Activated naive CD8-positive, alpha-beta T cell treated with anti-CD3 and anti-CD28 coated beads, Interleukin-2, amount 50 U/mL, for 24 hours (primary cell): ENCODE measurements around the gene DKK2.

Experiments used
- ATAC-seq: fragments of 150-1000 bp; cut with Tn5 transposase; one replicate; pipeline ENCODE4 v1.10.0; 2021
- DNase-seq: peaks from one replicate; pipeline ENCODE4 v3.0.0; 2021
- H3K27ac Mint-ChIP-seq: one replicate; pipeline ENCODE4 v1.8.0; 2021; ENCODE audit warnings: mild to moderate bottlenecking, mixed read lengths
- H3K27me3 Mint-ChIP-seq: one replicate; pipeline ENCODE4 v1.8.0; 2021; ENCODE audit warnings: mixed read lengths
- H3K36me3 Mint-ChIP-seq: one replicate; pipeline ENCODE4 v1.8.0; 2021; ENCODE audit warnings: low read depth, mixed read lengths
- H3K4me1 Mint-ChIP-seq: one replicate; pipeline ENCODE4 v1.8.0; 2021; ENCODE audit warnings: mixed read lengths
- H3K4me3 Mint-ChIP-seq: one replicate; pipeline ENCODE4 v1.8.0; 2021; ENCODE audit warnings: mild to moderate bottlenecking, moderate library complexity, mixed read lengths
- H3K9me3 Mint-ChIP-seq: one replicate; pipeline ENCODE4 v1.8.0; 2021; ENCODE audit warnings: mixed read lengths

Gene DKK2, protein sequence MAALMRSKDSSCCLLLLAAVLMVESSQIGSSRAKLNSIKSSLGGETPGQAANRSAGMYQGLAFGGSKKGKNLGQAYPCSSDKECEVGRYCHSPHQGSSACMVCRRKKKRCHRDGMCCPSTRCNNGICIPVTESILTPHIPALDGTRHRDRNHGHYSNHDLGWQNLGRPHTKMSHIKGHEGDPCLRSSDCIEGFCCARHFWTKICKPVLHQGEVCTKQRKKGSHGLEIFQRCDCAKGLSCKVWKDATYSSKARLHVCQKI

GRCh38 chr4:107035819-107036583 lies at the start of gene DKK2:
DKK2 (minus strand) TSS chr4:107036313; CDS start chr4:107035591, 722 bp downstream.
- H3K4me1 Mint-ChIP-seq = peaks cover 25% of the 10 kb centered on the region
- ATAC-seq = peak; percentile 23

GRCh38 chr4:107077192-107077591 lies 41.1 kb upstream of the DKK2 start:
- H3K4me3 Mint-ChIP-seq = no peak overlapping the region
- no peak overlapping the region for H3K27ac Mint-ChIP-seq
- H3K4me1 Mint-ChIP-seq = no peaks in the 10 kb centered on the region
- no peaks in the 10 kb centered on the region for H3K36me3 Mint-ChIP-seq
- peaks cover 10% of the 10 kb centered on the region for H3K9me3 Mint-ChIP-seq
- no peaks in the 10 kb centered on the region for H3K27me3 Mint-ChIP-seq
- ATAC-seq (no peak), DNase-seq (no peak)

More at GRCh38 chr4:107035819-107036583, at the start of gene DKK2:
- Mint-ChIP-seq H3K4me3 (peak within 1 kb of the TSS; percentile 63), H3K36me3 (no peaks in the 10 kb centered on the region), H3K27me3 (peaks cover 57% of the 10 kb centered on the region), H3K9me3 (no peaks in the 10 kb centered on the region), H3K27ac (no peak within 1 kb of the TSS)
- DNase-seq = no peak

DNA sequence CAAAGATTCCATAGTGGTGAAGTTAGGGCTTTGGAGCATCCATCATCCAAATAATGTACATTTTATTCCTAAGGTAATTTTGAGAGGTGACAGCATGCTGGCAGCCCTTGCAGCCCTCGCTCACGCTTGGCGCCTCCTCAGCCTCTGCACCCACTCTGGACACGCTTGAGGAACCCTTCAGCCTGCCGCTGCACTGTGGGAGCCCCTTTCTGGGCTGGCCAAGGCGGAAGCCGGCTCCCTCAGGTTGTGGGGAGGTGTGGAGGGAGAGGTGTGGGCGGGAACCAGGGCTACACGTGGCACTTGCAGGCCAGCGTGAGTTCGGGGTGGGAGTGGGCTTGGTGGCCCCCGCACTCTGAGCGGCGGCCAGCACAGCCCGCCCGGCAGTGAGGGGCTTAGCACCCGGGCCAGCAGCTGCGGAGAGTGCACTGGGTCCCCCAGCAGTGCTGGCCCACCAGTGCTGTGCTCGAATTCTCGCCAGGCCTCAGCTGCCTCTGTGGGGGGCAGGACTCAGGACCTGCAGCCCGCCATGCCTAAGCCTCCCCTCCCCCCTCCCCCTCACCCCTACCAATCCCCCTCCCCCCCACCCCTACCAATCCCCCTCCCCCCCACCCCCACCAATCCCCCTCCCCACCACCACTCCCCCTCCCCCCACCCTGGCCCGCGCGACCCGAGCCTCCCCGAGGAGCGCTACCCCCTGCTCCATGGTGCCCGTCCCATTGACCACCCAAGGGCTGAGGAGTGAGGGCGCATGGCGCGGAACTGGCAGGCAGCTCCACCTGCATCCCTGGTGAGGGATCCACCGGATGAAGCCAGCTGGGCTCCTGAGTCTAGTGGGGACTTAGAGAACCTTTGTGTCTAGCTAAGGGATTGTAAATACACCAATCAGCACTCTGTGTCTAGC lies 37.0 kb upstream of the DKK2 start:
- Mint-ChIP-seq H3K27ac (no peak overlapping the region), H3K4me1 (no peaks in the 10 kb centered on the region), H3K36me3 (no peaks in the 10 kb centered on the region), H3K27me3 (peaks cover 2% of the 10 kb centered on the region), H3K9me3 (no peaks in the 10 kb centered on the region), H3K4me3 (no peak overlapping the region)
- ATAC-seq (no peak), DNase-seq (no peak)

DNA sequence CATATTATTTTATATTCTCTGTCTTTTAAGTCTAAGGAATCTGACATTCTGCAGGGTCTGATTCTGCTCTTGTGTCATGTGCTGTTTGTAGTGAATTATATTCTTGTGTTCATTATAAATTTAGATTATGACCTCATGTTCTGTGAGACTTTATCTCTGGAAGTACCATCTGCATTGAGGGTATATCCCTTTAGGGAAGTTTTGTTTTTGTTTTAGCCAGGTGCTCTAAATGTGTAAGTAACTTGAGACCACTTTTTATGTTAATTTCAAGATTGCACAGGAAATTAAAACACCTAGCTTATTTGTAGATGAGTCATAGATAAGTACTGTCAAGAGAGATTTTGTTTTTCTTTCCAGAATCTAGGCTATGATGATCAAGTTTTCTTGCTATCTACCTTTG lies 35.0 kb upstream of the DKK2 start:
- ATAC-seq (no peak), DNase-seq (no peak)
- H3K27me3 Mint-ChIP-seq = peaks cover 2% of the 10 kb centered on the region
- no peak overlapping the region for H3K4me3 Mint-ChIP-seq
- H3K4me1 Mint-ChIP-seq = no peaks in the 10 kb centered on the region
- H3K36me3 Mint-ChIP-seq = no peaks in the 10 kb centered on the region
- H3K9me3 Mint-ChIP-seq = no peaks in the 10 kb centered on the region
- H3K27ac Mint-ChIP-seq = no peak overlapping the region

- no peak for ATAC-seq
- no peaks in the 10 kb centered on the region for H3K9me3 Mint-ChIP-seq
- H3K4me3 Mint-ChIP-seq = no peak overlapping the region
- no peak for DNase-seq
- H3K27ac Mint-ChIP-seq = no peak overlapping the region
- H3K27me3 Mint-ChIP-seq = peaks cover 2% of the 10 kb centered on the region
- no peaks in the 10 kb centered on the region for H3K4me1 Mint-ChIP-seq
- no peaks in the 10 kb centered on the region for H3K36me3 Mint-ChIP-seq
Observed at GRCh38 chr4:107069049-107069448, 32.9 kb upstream of the DKK2 start.

DNA sequence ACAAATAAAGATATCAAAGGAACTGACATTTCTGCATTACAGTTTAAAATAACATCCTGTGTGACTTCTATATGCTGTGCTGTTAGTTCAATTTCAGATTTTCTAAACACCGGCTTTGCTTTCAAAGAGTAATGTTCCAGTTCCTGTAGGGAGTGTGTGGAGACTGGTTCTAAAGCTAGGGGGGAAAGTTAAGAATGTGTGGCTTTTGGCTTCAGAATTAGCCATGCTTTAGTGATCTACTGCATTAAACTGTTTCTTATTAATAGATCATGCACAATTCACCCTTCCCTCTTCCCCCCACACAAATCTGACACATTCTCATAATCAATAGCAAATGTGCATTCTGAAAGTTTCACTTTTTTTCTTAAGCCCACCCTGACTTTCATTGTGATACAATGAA lies 32.0 kb upstream of the DKK2 start:
- ATAC-seq (no peak), DNase-seq (no peak)
- H3K27ac Mint-ChIP-seq = no peak overlapping the region
- H3K27me3 Mint-ChIP-seq = peaks cover 2% of the 10 kb centered on the region
- no peak overlapping the region for H3K4me3 Mint-ChIP-seq
- no peaks in the 10 kb centered on the region for H3K9me3 Mint-ChIP-seq
- no peaks in the 10 kb centered on the region for H3K4me1 Mint-ChIP-seq
- H3K36me3 Mint-ChIP-seq = no peaks in the 10 kb centered on the region

- no peak for ATAC-seq
- Mint-ChIP-seq H3K27ac (no peak overlapping the region), H3K4me1 (no peaks in the 10 kb centered on the region), H3K27me3 (peaks cover 2% of the 10 kb centered on the region), H3K36me3 (no peaks in the 10 kb centered on the region), H3K9me3 (no peaks in the 10 kb centered on the region), H3K4me3 (no peak overlapping the region)
- DNase-seq = no peak
Observed at GRCh38 chr4:107066621-107067020, 30.5 kb upstream of the DKK2 start.

DNA sequence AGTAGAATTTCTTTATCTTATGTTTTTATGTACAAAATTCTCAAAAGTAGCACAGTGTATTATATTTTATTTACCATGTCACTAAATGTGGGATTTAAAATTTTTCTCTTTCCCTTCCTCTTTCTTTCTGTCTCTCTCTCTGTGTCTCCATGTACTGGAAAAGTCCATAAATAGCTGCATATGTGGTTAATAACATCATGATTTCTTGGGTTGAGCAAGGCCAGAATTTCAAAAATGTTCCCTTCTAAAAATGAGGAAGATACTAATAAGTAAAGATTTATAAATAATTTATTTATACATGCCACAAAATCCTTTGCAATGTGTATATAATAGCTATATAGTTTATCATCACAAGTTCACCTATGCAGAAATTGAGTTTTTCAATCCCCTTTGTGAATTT lies 29.1 kb upstream of the DKK2 start:
- ATAC-seq (no peak), DNase-seq (no peak)
- no peaks in the 10 kb centered on the region for H3K27me3 Mint-ChIP-seq
- H3K4me1 Mint-ChIP-seq = no peaks in the 10 kb centered on the region
- no peak overlapping the region for H3K4me3 Mint-ChIP-seq
- no peaks in the 10 kb centered on the region for H3K9me3 Mint-ChIP-seq
- H3K27ac Mint-ChIP-seq = no peak overlapping the region
- no peaks in the 10 kb centered on the region for H3K36me3 Mint-ChIP-seq

DNA sequence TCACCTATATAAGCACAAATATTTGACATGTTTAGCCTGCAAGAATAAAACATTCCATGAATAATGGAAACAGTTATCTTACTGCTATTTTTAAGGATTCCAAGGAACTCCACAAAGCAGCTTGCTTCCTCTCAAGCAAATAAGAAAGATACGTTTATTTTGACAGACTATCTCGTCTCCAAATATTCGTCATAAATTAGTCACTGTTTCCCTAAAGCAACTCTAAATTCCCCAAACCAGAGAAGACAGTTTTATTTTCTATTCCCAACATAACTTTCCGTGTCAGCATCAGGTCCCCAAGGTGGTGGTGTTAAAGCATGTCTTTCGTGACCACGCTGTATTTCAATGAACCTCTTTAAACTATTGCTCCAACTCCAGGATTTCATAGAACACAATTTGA lies 24.3 kb upstream of the DKK2 start:
- ATAC-seq = no peak
- no peak for DNase-seq
- H3K4me1 Mint-ChIP-seq = no peaks in the 10 kb centered on the region
- H3K4me3 Mint-ChIP-seq = no peak overlapping the region
- H3K9me3 Mint-ChIP-seq = no peaks in the 10 kb centered on the region
- peaks cover 2% of the 10 kb centered on the region for H3K27me3 Mint-ChIP-seq
- no peaks in the 10 kb centered on the region for H3K36me3 Mint-ChIP-seq
- H3K27ac Mint-ChIP-seq = no peak overlapping the region

DNA sequence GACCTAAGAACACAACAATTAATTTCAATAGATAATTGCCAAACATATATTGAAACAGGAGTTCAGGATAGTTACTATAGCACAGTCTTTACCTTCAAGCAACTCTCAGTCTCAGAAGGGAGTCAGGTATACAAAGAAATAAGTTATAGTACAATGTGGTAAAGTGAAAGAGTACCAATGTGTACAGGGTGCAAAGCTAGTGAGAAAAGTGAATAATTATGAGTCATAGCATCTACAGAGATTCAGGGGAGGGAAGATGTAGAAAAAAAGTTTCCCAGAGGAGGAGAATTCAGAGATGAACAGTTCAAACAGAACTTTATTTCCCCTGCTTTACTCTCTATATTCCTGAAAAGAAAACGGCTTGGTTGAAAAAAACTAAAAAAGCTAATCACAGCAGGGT lies 22.7 kb upstream of the DKK2 start:
- Mint-ChIP-seq H3K9me3 (no peaks in the 10 kb centered on the region), H3K27ac (no peak overlapping the region), H3K4me1 (no peaks in the 10 kb centered on the region), H3K36me3 (no peaks in the 10 kb centered on the region), H3K27me3 (peaks cover 2% of the 10 kb centered on the region), H3K4me3 (no peak overlapping the region)
- DNase-seq (no peak), ATAC-seq (peak; percentile 40)

GRCh38 chr4:107050525-107051135 lies 14.5 kb upstream of the DKK2 start:
- H3K36me3 Mint-ChIP-seq = peaks cover 1% of the 10 kb centered on the region
- no peaks in the 10 kb centered on the region for H3K4me1 Mint-ChIP-seq
- no peak for DNase-seq
- H3K4me3 Mint-ChIP-seq = no peak overlapping the region
- H3K27ac Mint-ChIP-seq = no peak overlapping the region
- peaks cover 2% of the 10 kb centered on the region for H3K27me3 Mint-ChIP-seq
- H3K9me3 Mint-ChIP-seq = peaks cover 5% of the 10 kb centered on the region
- no peak for ATAC-seq

DNA sequence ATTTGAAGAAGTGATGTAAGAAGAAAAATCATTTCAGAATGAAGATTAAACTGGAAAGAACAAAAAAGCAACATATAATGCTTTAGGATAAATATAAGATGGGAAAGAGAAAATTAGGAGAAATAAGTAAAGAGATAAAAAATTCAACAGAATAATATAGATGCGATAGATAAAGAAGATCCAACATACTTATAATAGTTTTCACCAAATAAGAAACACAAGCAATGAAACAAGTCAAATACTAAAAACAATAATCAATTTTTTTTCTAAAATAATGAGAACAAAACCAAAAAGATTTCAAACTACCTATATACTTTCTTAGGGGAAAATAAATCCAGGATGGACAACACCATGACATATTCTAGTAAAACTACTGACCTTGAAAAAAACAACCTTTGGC lies 10.1 kb upstream of the DKK2 start:
- Mint-ChIP-seq H3K27me3 (peaks cover 2% of the 10 kb centered on the region), H3K9me3 (peaks cover 10% of the 10 kb centered on the region), H3K4me1 (no peaks in the 10 kb centered on the region), H3K36me3 (peaks cover 1% of the 10 kb centered on the region), H3K4me3 (no peak overlapping the region), H3K27ac (no peak overlapping the region)
- ATAC-seq (no peak), DNase-seq (no peak)

GRCh38 chr4:107044170-107044569 lies 8.1 kb upstream of the DKK2 start:
- Mint-ChIP-seq H3K36me3 (peaks cover 1% of the 10 kb centered on the region), H3K27ac (no peak overlapping the region), H3K4me3 (no peak overlapping the region), H3K27me3 (peaks cover 2% of the 10 kb centered on the region), H3K4me1 (no peaks in the 10 kb centered on the region), H3K9me3 (peaks cover 10% of the 10 kb centered on the region)
- ATAC-seq (no peak), DNase-seq (no peak)

GRCh38 chr4:107037199-107037584 lies 1.1 kb upstream of the DKK2 start:
- peaks cover 53% of the 10 kb centered on the region for H3K27me3 Mint-ChIP-seq
- no peaks in the 10 kb centered on the region for H3K36me3 Mint-ChIP-seq
- no peak overlapping the region for H3K27ac Mint-ChIP-seq
- H3K4me1 Mint-ChIP-seq = peaks cover 25% of the 10 kb centered on the region
- H3K4me3 Mint-ChIP-seq = no peak overlapping the region
- no peaks in the 10 kb centered on the region for H3K9me3 Mint-ChIP-seq
- ATAC-seq (no peak), DNase-seq (no peak)
